Activated CD8-positive, alpha-beta memory T cell treated with anti-CD3 and anti-CD28 coated beads, Interleukin-2, amount 10 ng/mL, durations not matched to agents 7 days and 5 days (primary cell): ENCODE measurements around the gene EEF2K. TPM values are rescaled to one million over a fixed set of nuclear protein-coding genes. Genes with fewer than 3 reads are reported as not detected.

Experiments used
- ATAC-seq: fragments of 150-1000 bp; cut with Tn5 transposase; one replicate; pipeline ENCODE4 v1.10.0; 2021; ENCODE audit warnings: moderate library complexity
- CTCF ChIA-PET: fragments of 350-600 bp; sonication (Branson Sonifier 250); formaldehyde crosslinking; loops from one replicate; lab custom pipeline; 2021; ENCODE audit warnings: antibody characterized with exemption; lab: Charles Lee
- DNase-seq: peaks from one replicate; pipeline ENCODE4 v3.0.0-alpha.2; 2020
- H3K27ac Mint-ChIP-seq: one replicate; pipeline ENCODE4 v1.8.0; 2021; ENCODE audit warnings: mild to moderate bottlenecking, mixed read lengths
- H3K27me3 Mint-ChIP-seq: one replicate; pipeline ENCODE4 v1.8.0; 2021; ENCODE audit warnings: mixed read lengths
- H3K36me3 Mint-ChIP-seq: one replicate; pipeline ENCODE4 v1.8.0; 2021; ENCODE audit warnings: mild to moderate bottlenecking, mixed read lengths
- H3K4me1 Mint-ChIP-seq: one replicate; pipeline ENCODE4 v1.8.0; 2021; ENCODE audit warnings: mixed read lengths
- H3K4me3 Mint-ChIP-seq: one replicate; pipeline ENCODE4 v1.8.0; 2021; ENCODE audit warnings: mild to moderate bottlenecking, moderate library complexity, mixed read lengths
- H3K9me3 Mint-ChIP-seq: one replicate; pipeline ENCODE4 v1.8.0; 2022; ENCODE audit warnings: low read depth, mixed read lengths
- total RNA-seq, 2 experiments: library from RNA; stranded (reverse); gene quantifications; one replicate each; pipeline ENCODE4 v1.2.3, GENCODE V29; 2021

The EEF2K gene
- total RNA-seq, 2 experiments from 2014 or later: 34.8 to 36.7 TPM

DNA sequence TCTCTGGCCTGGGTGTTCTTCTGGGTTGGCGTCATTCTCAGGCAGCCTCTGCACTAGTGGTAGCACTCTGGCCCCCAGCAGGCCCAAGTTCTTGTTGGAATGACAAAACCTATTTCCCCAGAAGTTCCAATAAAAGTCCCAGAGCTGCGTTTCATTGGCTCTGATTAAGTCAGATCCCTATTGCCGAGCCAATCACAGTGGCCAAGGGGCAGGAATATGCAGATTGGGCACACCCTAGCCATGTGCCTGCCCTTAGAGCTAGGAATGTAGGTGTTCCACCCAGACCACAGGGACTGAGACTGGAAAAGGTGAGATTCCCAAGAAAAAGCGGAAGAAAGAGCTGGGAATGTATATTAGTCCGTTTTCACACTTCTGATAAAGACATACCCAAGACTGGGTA lies 46.2 kb downstream of the EEF2K start:
- H3K4me3 Mint-ChIP-seq: no peak overlapping the region
- H3K4me1 Mint-ChIP-seq: peaks cover 18% of the 10 kb centered on the region
- no peaks in the 10 kb centered on the region for H3K27me3 Mint-ChIP-seq
- ATAC-seq: no peak
- H3K27ac Mint-ChIP-seq: no peak overlapping the region
- CTCF ChIA-PET: interaction anchor here (2.6 kb wide), 1 partner anchor 10 kb away, joined by 10 read pairs; no protein-coding TSS in a partner anchor
- DNase-seq: no peak
- H3K36me3 Mint-ChIP-seq: peaks cover 57% of the 10 kb centered on the region
- peaks cover 3% of the 10 kb centered on the region for H3K9me3 Mint-ChIP-seq

DNA sequence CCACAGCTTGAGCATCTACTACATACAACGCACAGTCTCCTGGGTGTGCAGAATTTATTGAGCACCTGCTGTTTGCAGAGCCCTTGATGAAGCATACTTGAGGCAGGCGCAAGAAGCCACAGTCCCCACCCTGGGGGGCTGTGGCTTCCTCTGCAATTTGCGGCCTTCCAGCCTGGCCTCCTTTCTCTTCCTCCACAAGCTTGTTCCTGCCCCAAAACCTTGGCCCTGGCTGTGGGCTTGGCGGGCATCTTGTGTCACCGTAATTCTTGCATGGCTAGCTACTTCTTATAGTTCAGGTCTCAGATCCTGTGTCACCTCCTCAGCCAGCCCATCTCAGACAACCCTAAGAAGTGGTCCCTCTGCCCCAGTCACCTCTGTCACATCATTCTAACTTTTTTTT lies 47.2 kb downstream of the EEF2K start:
- H3K36me3 Mint-ChIP-seq: peaks cover 59% of the 10 kb centered on the region
- no peak overlapping the region for H3K4me3 Mint-ChIP-seq
- CTCF ChIA-PET: interaction anchor here (1.0 to 2.6 kb wide), 5 partner anchors 11 to 47 kb away, joined by 3 to 10 read pairs (median 4); partner anchors contain the start of genes EEF2K and POLR3E
- H3K27me3 Mint-ChIP-seq: no peaks in the 10 kb centered on the region
- DNase-seq (peak; percentile 50), ATAC-seq (peak; percentile 47)
- peak overlapping the region; percentile 79 for H3K27ac Mint-ChIP-seq
- peaks cover 3% of the 10 kb centered on the region for H3K9me3 Mint-ChIP-seq
- H3K4me1 Mint-ChIP-seq: peaks cover 18% of the 10 kb centered on the region

DNA sequence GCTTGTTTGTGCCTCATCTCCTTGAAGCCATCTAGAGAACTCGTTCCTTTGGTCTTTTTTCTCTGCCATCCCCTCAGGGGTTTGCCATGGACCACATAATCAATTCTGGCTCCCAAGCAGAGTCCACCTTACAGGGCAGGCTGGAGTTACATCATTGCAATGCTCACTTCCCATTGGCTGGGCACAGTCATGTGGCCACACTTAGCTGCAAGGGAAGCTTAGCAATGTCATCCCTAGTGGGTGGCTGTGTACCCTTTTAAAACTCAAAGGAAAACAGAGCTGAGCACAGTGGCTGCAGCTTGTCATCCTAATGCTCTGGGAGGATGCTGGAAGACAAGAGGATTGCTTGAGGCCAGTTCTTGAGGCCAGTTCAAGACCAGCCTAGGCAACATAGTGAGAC lies 49.3 kb downstream of the EEF2K start:
- no peak overlapping the region for H3K4me3 Mint-ChIP-seq
- no peaks in the 10 kb centered on the region for H3K27me3 Mint-ChIP-seq
- DNase-seq (no peak), ATAC-seq (no peak)
- no peak overlapping the region for H3K27ac Mint-ChIP-seq
- CTCF ChIA-PET: interaction anchor here (1.9 kb wide), 1 partner anchor 43 kb away, joined by 4 read pairs; no protein-coding TSS in a partner anchor
- peaks cover 3% of the 10 kb centered on the region for H3K9me3 Mint-ChIP-seq
- peaks cover 18% of the 10 kb centered on the region for H3K4me1 Mint-ChIP-seq
- peaks cover 68% of the 10 kb centered on the region for H3K36me3 Mint-ChIP-seq

DNA sequence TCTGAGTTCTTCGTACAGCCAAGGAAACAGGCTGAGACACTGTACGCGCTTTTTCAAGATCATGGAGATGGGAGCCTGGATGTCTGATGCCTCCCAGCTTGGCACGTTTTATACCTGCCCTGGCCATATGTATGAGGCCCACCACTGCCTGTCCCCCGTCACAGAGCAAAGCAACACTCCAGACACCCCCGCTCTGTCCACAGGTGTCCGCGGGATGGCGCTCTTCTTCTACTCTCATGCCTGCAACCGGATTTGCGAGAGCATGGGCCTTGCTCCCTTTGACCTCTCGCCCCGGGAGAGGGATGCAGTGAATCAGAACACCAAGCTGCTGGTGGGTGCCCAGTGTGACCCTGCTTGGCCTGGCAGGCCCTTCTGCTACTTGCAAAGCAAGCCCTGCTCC lies 51.4 kb downstream of the EEF2K start:
- no peak for ATAC-seq
- Mint-ChIP-seq H3K36me3 (peaks cover 65% of the 10 kb centered on the region), H3K4me1 (peaks cover 27% of the 10 kb centered on the region), H3K27me3 (no peaks in the 10 kb centered on the region), H3K9me3 (peaks cover 3% of the 10 kb centered on the region), H3K4me3 (no peak overlapping the region), H3K27ac (no peak overlapping the region)
- no peak for DNase-seq
- CTCF ChIA-PET: no interaction called here

DNA sequence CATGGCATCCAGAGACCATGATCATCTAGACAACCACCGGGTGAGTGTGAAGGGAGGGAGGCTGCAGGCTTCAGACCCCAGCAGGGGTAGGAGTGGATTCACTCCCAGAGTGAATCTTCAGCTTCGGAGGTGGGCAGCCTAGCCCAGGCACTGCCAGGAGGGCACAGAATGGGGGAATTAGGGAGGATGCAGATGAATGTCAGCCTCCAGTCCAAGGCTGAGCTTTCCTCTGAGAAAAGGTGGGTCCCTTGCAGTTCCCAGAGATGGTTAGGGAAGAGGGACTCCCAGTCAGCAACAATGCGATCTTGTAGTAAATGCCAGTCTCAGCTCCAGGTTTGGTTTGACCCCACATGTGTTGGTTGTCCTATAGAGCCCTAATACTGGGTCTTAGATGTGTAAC lies 54.4 kb downstream of the EEF2K start:
- Mint-ChIP-seq H3K27me3 (no peaks in the 10 kb centered on the region), H3K4me3 (no peak overlapping the region), H3K4me1 (peaks cover 30% of the 10 kb centered on the region), H3K27ac (no peak overlapping the region), H3K9me3 (no peaks in the 10 kb centered on the region), H3K36me3 (peaks cover 44% of the 10 kb centered on the region)
- CTCF ChIA-PET: interaction anchor here (1.4 kb wide), 1 partner anchor 56 kb away, joined by 5 read pairs; no protein-coding TSS in a partner anchor
- ATAC-seq (no peak), DNase-seq (no peak)

DNA sequence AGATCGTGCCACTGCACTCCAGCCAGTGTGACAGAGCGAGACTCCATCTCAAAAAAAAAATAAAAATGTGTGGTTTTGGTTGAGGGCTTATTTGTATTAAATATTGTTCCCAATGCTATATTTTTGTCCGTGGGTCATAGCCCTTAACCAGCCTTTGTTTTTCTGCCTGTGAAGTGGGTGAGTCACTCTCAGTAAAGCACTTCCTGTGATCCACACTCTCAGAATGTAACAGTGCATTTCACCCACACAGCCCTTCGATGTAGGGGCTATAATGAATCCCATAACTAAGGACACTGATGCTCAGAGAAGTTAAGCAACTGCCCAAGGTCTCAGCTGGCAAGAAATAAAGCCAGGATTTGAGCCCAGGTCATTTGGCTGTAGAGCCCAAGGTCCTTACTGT lies 56.4 kb downstream of the EEF2K start:
- Mint-ChIP-seq H3K36me3 (peaks cover 33% of the 10 kb centered on the region), H3K9me3 (no peaks in the 10 kb centered on the region), H3K4me1 (peaks cover 31% of the 10 kb centered on the region)

DNA sequence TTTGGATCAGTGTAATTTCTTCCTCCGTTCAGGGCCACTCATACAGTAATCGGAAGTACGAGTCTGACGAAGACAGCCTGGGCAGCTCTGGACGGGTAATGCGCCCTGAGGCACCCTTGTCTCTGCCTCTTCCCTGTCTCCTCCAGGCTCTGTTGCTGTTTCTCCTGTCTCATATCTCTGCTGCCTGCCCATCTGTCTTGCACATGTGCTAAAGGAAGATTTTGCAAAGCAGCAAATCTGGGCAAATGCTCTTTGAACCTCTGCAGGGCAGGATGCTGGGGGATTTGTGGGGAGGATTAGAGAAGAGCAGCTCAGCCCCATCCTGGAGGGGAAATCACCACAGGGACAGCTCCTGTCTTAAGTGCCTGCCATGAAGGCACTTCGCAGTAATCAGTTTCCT lies 58.7 kb downstream of the EEF2K start:
- peaks cover 20% of the 10 kb centered on the region for H3K36me3 Mint-ChIP-seq
- DNase-seq (no peak), ATAC-seq (peak; percentile 52)
- H3K27me3 Mint-ChIP-seq: no peaks in the 10 kb centered on the region
- H3K4me3 Mint-ChIP-seq: no peak overlapping the region
- no peaks in the 10 kb centered on the region for H3K9me3 Mint-ChIP-seq
- peak overlapping the region; percentile 23 for H3K27ac Mint-ChIP-seq
- H3K4me1 Mint-ChIP-seq: peaks cover 31% of the 10 kb centered on the region
- CTCF ChIA-PET: interaction anchor here (0.6 to 1.6 kb wide), 3 partner anchors 36 to 174 kb away, joined by 3 to 6 read pairs (median 4); partner anchors contain the start of gene EEF2K

More for the DNA sequence above, 56.4 kb downstream of the EEF2K start:
- DNase-seq: peak; percentile 44
- ATAC-seq: peak; percentile 70
- CTCF ChIA-PET: interaction anchor here (0.9 kb wide), 1 partner anchor 12 kb away, joined by 3 read pairs; no protein-coding TSS in a partner anchor
- Mint-ChIP-seq H3K27me3 (no peaks in the 10 kb centered on the region), H3K4me3 (no peak overlapping the region), H3K27ac (peak overlapping the region; percentile 70)

DNA sequence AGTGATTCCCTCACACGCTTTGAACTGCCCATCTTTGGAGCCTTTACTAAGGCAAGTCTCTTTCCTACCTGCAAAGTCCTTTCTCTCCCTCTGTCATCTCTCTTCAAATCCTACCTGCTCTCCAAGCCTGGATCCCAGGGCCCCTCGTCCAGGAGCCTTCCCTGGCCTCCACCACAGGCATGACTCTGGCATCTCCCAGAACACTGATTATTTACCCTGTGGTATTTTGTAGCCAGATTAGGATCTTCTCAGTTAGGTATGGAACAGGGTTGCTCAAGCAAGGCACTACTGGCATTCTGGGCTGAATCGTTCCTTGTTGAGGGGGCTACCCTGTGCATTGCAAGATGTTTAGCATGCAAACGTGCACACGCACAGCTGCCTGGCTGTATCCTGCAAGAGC lies 59.3 kb downstream of the EEF2K start:
- peaks cover 16% of the 10 kb centered on the region for H3K36me3 Mint-ChIP-seq
- no peaks in the 10 kb centered on the region for H3K27me3 Mint-ChIP-seq
- no peak for DNase-seq
- peak overlapping the region; percentile 23 for H3K27ac Mint-ChIP-seq
- H3K4me1 Mint-ChIP-seq: peaks cover 34% of the 10 kb centered on the region
- no peak for ATAC-seq
- H3K4me3 Mint-ChIP-seq: no peak overlapping the region
- CTCF ChIA-PET: no interaction called here
- no peaks in the 10 kb centered on the region for H3K9me3 Mint-ChIP-seq

DNA sequence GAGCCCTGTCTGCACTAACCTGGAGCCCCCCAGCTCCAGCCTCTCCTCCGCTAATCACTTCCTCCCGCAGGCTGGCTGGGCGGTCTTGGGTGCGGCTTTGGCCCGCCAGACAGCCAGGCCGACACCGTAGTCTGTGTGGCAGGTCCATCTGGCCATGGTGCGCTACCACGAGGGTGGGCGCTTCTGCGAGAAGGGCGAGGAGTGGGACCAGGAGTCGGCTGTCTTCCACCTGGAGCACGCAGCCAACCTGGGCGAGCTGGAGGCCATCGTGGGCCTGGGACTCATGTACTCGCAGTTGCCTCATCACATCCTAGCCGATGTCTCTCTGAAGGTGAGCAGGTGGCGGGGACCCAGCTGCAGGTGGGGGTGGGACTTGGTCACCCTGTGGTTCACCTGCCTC lies 60.5 kb downstream of the EEF2K start:
- no peak for ATAC-seq

DNA sequence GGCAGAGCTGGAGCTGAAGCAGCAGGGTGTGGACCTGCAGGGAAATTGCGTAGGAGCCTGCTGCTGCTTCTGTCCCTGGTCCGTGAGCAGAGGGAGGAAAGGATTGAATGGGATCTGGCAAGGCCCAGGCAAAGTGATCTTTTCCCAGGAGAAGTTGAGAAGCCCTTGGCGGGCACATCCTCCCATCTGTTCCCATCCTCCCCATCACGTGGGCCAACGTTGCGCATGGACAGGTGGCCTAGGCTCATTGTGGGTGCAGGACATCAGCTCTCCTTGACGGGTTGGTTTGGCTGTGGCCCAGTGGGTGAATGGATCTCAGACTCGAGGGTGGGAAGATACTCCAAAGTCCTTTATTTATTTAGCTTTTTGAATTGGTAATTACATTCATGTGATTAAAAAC lies 61.7 kb downstream of the EEF2K start:
- Mint-ChIP-seq H3K9me3 (no peaks in the 10 kb centered on the region), H3K36me3 (peaks cover 19% of the 10 kb centered on the region), H3K27ac (no peak overlapping the region), H3K4me1 (peaks cover 25% of the 10 kb centered on the region), H3K4me3 (no peak overlapping the region), H3K27me3 (no peaks in the 10 kb centered on the region)
- ATAC-seq (no peak), DNase-seq (no peak)
- CTCF ChIA-PET: interaction anchor here (0.7 kb wide), 1 partner anchor 25 kb away, joined by 3 read pairs; no protein-coding TSS in a partner anchor

More for the DNA sequence above, 60.5 kb downstream of the EEF2K start:
- Mint-ChIP-seq H3K27ac (no peak overlapping the region), H3K4me3 (no peak overlapping the region), H3K9me3 (no peaks in the 10 kb centered on the region), H3K4me1 (peaks cover 33% of the 10 kb centered on the region), H3K27me3 (no peaks in the 10 kb centered on the region), H3K36me3 (peaks cover 13% of the 10 kb centered on the region)
- DNase-seq: no peak
- CTCF ChIA-PET: no interaction called here

DNA sequence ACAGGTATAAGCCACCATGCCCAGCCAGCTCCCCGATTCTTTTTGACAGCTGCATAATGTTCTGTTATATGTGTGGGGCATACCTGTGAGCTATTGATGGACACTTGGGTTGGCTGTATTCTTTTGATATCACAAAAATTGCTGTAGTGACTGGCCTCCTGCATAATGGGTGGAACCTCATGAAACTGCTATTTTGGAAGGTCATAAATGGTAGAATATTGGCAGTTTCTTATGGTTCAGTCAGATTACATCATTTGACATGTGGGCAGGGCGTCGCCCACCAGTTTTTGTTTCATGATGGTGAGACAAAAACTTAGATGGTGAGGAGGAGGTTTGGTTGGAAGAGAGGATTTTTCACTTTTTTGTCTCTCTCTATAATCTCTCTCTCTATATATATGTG lies 64.4 kb downstream of the EEF2K start:
- CTCF ChIA-PET: interaction anchor here (0.7 to 1.2 kb wide), 2 partner anchors 8 to 82 kb away, joined by 3 read pairs; no protein-coding TSS in a partner anchor
- peaks cover 21% of the 10 kb centered on the region for H3K36me3 Mint-ChIP-seq
- H3K9me3 Mint-ChIP-seq: no peaks in the 10 kb centered on the region
- peak overlapping the region; percentile 67 for H3K27ac Mint-ChIP-seq
- DNase-seq (no peak), ATAC-seq (peak; percentile 20)
- H3K27me3 Mint-ChIP-seq: no peaks in the 10 kb centered on the region
- peaks cover 9% of the 10 kb centered on the region for H3K4me1 Mint-ChIP-seq
- H3K4me3 Mint-ChIP-seq: no peak overlapping the region

DNA sequence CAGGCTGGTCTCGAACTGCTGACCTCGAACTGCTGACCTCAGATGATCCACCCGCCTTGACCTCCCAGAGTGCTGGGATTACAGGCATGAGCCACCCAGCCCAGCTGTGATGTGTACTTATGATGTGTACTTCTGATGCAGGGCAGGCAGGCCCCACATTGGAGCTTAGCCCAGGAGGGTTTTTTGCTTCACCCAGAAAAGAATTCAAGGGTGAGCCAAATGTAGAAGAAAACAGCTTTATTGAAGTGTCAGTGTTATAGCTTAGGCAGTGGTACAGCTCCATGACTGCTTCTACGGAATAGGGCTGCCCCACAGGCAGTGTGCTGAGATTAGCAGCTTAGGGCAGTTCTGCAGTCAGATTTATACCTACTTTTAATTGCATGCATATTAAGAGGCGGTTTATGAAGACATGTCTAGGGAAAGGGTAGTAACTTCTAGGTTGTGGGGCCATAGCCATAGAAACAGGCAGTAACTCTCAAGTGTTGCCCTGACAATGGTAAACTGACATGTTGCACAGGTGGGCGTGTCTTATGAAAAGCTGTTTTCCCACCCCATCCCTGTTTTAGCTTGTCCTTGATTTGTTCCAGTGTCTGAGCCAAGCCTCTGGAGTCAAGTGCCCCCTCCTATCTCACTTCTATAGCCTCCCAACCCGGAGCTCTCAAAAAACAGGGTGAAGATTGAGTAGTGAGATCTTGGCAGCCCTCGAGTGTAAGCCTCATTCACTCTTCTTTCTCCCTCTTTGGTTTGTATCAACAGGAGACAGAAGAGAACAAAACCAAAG lies 67.0 kb downstream of the EEF2K start:
- no peaks in the 10 kb centered on the region for H3K27me3 Mint-ChIP-seq
- CTCF ChIA-PET: interaction anchor here (0.6 kb wide), 1 partner anchor 24 kb away, joined by 4 read pairs; the partner anchor contains the start of gene POLR3E
- peaks cover 28% of the 10 kb centered on the region for H3K36me3 Mint-ChIP-seq
- peaks cover 8% of the 10 kb centered on the region for H3K4me1 Mint-ChIP-seq
- no peaks in the 10 kb centered on the region for H3K9me3 Mint-ChIP-seq
- ATAC-seq (no peak), DNase-seq (no peak)
- no peak overlapping the region for H3K4me3 Mint-ChIP-seq
- H3K27ac Mint-ChIP-seq: peak overlapping the region; percentile 41

DNA sequence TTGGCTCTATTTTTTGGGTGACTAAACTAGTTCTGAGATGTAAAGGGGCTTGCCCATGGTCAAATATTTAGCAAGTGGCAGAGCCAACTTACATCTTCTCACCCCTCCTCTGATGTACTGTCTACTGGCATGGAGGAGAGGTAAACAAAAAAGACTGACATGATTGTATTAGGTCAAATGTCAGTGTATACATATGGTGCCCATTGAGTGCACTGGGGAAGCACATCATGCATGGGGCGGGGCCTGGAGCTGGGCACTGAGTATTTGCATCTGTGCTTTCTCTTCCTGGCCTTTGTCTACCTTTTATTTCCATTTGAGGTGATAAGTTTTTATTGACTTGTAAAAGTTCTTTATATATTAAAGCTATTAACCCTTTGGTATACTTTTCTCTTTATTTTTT lies 68.8 kb downstream of the EEF2K start:
- Mint-ChIP-seq H3K27ac (no peak overlapping the region), H3K9me3 (no peaks in the 10 kb centered on the region), H3K4me1 (peaks cover 8% of the 10 kb centered on the region), H3K36me3 (peaks cover 25% of the 10 kb centered on the region), H3K27me3 (no peaks in the 10 kb centered on the region), H3K4me3 (no peak overlapping the region)
- no peak for ATAC-seq
- DNase-seq: no peak
- CTCF ChIA-PET: interaction anchor here (1.2 kb wide), 1 partner anchor 12 kb away, joined by 3 read pairs; no protein-coding TSS in a partner anchor
